HepG2 (cell line): ENCODE results near the gene TNNI2. TPM values are rescaled to one million over a fixed set of nuclear protein-coding genes. Genes with fewer than 3 reads are reported as not detected.
A peak's percentile ranks its signal among the peaks of the same experiment; 100 is the strongest.

ENCODE experiments used
- ARHGAP35 ChIP-seq: sonication (generic); formaldehyde crosslinking; IDR thresholded peaks from 2 replicates; pipeline ENCODE4 v1.9.0; 2022; ENCODE audit warnings: mild to moderate bottlenecking, inconsistent platforms, moderate library complexity, missing genetic modification reagents, borderline replicate concordance
- ARID4A ChIP-seq: sonication (generic); formaldehyde crosslinking; IDR thresholded peaks from 2 replicates; pipeline ENCODE4 v1.5.0; 2020; ENCODE audit warnings: mild to moderate bottlenecking, missing genetic modification reagents, borderline replicate concordance
- ATF7-NPFF ChIP-seq: sonication (generic); formaldehyde crosslinking; IDR thresholded peaks from 2 replicates; pipeline ENCODE4 v1.8.1; 2023; ENCODE audit warnings: mild to moderate bottlenecking, low read depth, missing genetic modification reagents, moderate library complexity
- CENPT ChIP-seq: sonication (generic); formaldehyde crosslinking; IDR thresholded peaks from 2 replicates; pipeline ENCODE4 v1.8.0; 2022; ENCODE audit warnings: low read depth, mild to moderate bottlenecking, moderate library complexity, missing genetic modification reagents
- FOXK1 ChIP-seq: sonication (generic); formaldehyde crosslinking; IDR thresholded peaks from 2 replicates; pipeline ENCODE4 v1.4.0; 2020; ENCODE audit warnings: low read depth, missing genetic modification reagents, borderline replicate concordance
- GABPB1 ChIP-seq: IDR thresholded peaks from 2 replicates; pipeline ENCODE4 v1.6.1; 2016; ENCODE audit warnings: mild to moderate bottlenecking, missing genetic modification reagents, moderate library complexity, missing compliant biosample characterization
- HIVEP1 ChIP-seq: sonication (generic); formaldehyde crosslinking; IDR thresholded peaks from 2 replicates; pipeline ENCODE4 v1.4.0; 2020; ENCODE audit warnings: mild to moderate bottlenecking, missing genetic modification reagents
- JARID2 ChIP-seq: sonication (generic); formaldehyde crosslinking; IDR thresholded peaks from 2 replicates; pipeline ENCODE4 v1.8.1; 2023; ENCODE audit warnings: missing genetic modification reagents, inconsistent platforms; ENCODE audit not compliant: insufficient replicate concordance
- MED8 ChIP-seq: sonication (generic); formaldehyde crosslinking; IDR thresholded peaks from 2 replicates; pipeline ENCODE4 v1.8.1; 2023; ENCODE audit warnings: mild to moderate bottlenecking, missing genetic modification reagents; ENCODE audit not compliant: insufficient replicate concordance
- MXD4 ChIP-seq: IDR thresholded peaks from 2 replicates; pipeline ENCODE4 v1.6.1; 2016; ENCODE audit warnings: mild to moderate bottlenecking, missing biosample characterization, missing genetic modification reagents
- POGK ChIP-seq: sonication (generic); formaldehyde crosslinking; conservative IDR thresholded peaks from 2 replicates; pipeline ENCODE4 v1.8.0; 2022; ENCODE audit warnings: mild to moderate bottlenecking, moderate library complexity, missing genetic modification reagents
- SALL1 ChIP-seq: sonication (generic); formaldehyde crosslinking; IDR thresholded peaks from 2 replicates; pipeline ENCODE4 v1.8.0; 2022; ENCODE audit warnings: mild to moderate bottlenecking, missing genetic modification reagents
- SNAI1 ChIP-seq: sonication (generic); formaldehyde crosslinking; IDR thresholded peaks from 2 replicates; pipeline ENCODE4 v1.5.0; 2020; ENCODE audit warnings: mild to moderate bottlenecking, missing genetic modification reagents, borderline replicate concordance
- SPEN ChIP-seq: sonication (generic); formaldehyde crosslinking; IDR thresholded peaks from 2 replicates; pipeline ENCODE4 v1.5.1; 2020; ENCODE audit warnings: low read depth, mild to moderate bottlenecking, missing genetic modification reagents
- THAP11 ChIP-seq: IDR thresholded peaks from 2 replicates; pipeline ENCODE4 v1.6.1; 2016; ENCODE audit warnings: missing biosample characterization, missing genetic modification reagents
- ZBTB33 ChIP-seq: sonication (generic); formaldehyde crosslinking; IDR thresholded peaks from 2 replicates; pipeline ENCODE4 v1.4.0; 2020; ENCODE audit warnings: missing genetic modification reagents
- ZFP1 ChIP-seq: IDR thresholded peaks from 2 replicates; pipeline ENCODE4 v1.6.1; 2016
- ZFP41 ChIP-seq: sonication (generic); formaldehyde crosslinking; IDR thresholded peaks from 2 replicates; pipeline ENCODE4 v1.4.0; 2020; ENCODE audit warnings: mild to moderate bottlenecking, missing genetic modification reagents, borderline replicate concordance
- ZNF768 ChIP-seq: sonication (generic); formaldehyde crosslinking; IDR thresholded peaks from 2 replicates; pipeline ENCODE4 v1.4.0; 2020; ENCODE audit warnings: missing genetic modification reagents
- ZNF83 ChIP-seq: sonication (generic); formaldehyde crosslinking; IDR thresholded peaks from 2 replicates; pipeline ENCODE4 v1.4.0; 2020; ENCODE audit warnings: missing genetic modification reagents, mild to moderate bottlenecking, borderline replicate concordance
- ZSCAN25 ChIP-seq: sonication (generic); formaldehyde crosslinking; IDR thresholded peaks from 2 replicates; pipeline ENCODE4 v1.8.0; 2022; ENCODE audit warnings: mild to moderate bottlenecking, missing genetic modification reagents
- polyA plus RNA-seq, 8 experiments: library from polyadenylated mRNA; depleted of rRNA in 3 of 8; stranded (reverse) in 7 of 8; unstranded in 1 of 8; fragments of >200 nt; fragmentation: Illumina TruSeq in 4 of 8; extraction: Trizol in 4 of 8; gene quantifications; 2 replicates each; pipeline versions ENCODE4 v1.2.1 to v1.2.3, GENCODE V29; 2011 to 2016; ENCODE audit warnings: low read depth in 4 of 8, missing spikeins in 1 of 8, mixed read lengths in 1 of 8; ENCODE audit not compliant: insufficient read depth in 1 of 8
- total RNA-seq, 5 experiments: library from RNA; depleted of rRNA; stranded (reverse); fragments of >200 nt; fragmentation: Illumina TruSeq; extraction: Trizol; gene quantifications; 2 replicates each; pipeline ENCODE4 v1.2.3, GENCODE V29; 2016; ENCODE audit warnings: low read depth in 1 of 5

Gene TNNI2
- total and polyA plus RNA-seq, 2 of the 13 experiments (the other 11 are each of a cell fraction or from before 2014, with no cell fraction given): 7.2 to 12.0 TPM

GRCh38 chr11:1832211-1832919 lies 6.4 kb upstream of the TNNI2 start (continued):
- TF ChIP-seq ARID4A (CRISPR knock-in tag): no peak
- TF ChIP-seq CENPT: no peak
- TF ChIP-seq MXD4 (CRISPR knock-in tag): peak; percentile 58; the same call in 1 of the 2 replicates
- TF ChIP-seq FOXK1 (CRISPR knock-in tag): no peak
- 0 out of 2 replicates have a peak, but pooled peaks have one; percentile 19 for TF ChIP-seq ATF7-NPFF (CRISPR knock-in tag)
- peak; percentile 32; the same call in 1 of the 2 replicates for TF ChIP-seq ZNF83 (CRISPR knock-in tag)
- peak; percentile 36 for TF ChIP-seq MED8 (CRISPR knock-in tag)
- peak; percentile 38 for TF ChIP-seq JARID2
- TF ChIP-seq SNAI1 (CRISPR knock-in tag): peak; percentile 54; the same call in 1 of the 2 replicates
- peak; percentile 55; the same call in 1 of the 2 replicates for TF ChIP-seq SALL1 (CRISPR knock-in tag)
- TF ChIP-seq ZFP1 (CRISPR knock-in tag): no peak
- TF ChIP-seq SPEN (CRISPR knock-in tag): peak; percentile 22; the same call in 1 of the 2 replicates
- 0 out of 2 replicates have a peak, but pooled peaks have one; percentile 33 for TF ChIP-seq ARHGAP35
- peak; percentile 65; the same call in 1 of the 2 replicates for TF ChIP-seq ZBTB33 (CRISPR knock-in tag)
- TF ChIP-seq GABPB1 (CRISPR knock-in tag): peak; percentile 52; the same call in 1 of the 2 replicates
- TF ChIP-seq HIVEP1 (CRISPR knock-in tag): peak; percentile 5; the same call in 1 of the 2 replicates
- no peak for TF ChIP-seq ZNF768 (CRISPR knock-in tag)
- TF ChIP-seq ZSCAN25 (CRISPR knock-in tag): peak; percentile 91
- no peak for TF ChIP-seq ZFP41 (CRISPR knock-in tag)
- TF ChIP-seq POGK (CRISPR knock-in tag): peak; percentile 43
- 0 out of 2 replicates have a peak, but pooled peaks have one; percentile 38 for TF ChIP-seq THAP11 (CRISPR knock-in tag)
